SK-N-MC (cell line): ENCODE data around the gene CADPS.

Experiments
- DNase-seq: peaks from one replicate; pipeline ENCODE4 v3.0.0-alpha.2; 2011; ENCODE audit warnings: low read depth, low spot score
- H3K27ac ChIP-seq: fragments of 200-600 bp; sonication (generic); 2 replicates; pipeline ENCODE4 v1.5.1; 2016; ENCODE audit warnings: mixed run types
- H3K36me3 ChIP-seq: fragments of 200-600 bp; sonication (generic); 2 replicates; pipeline ENCODE4 v1.6.1; 2017; ENCODE audit warnings: antibody characterized with exemption, low read length, mixed read lengths; ENCODE audit not compliant: insufficient read depth
- H3K4me3 ChIP-seq: fragments of 200-600 bp; sonication (generic); 2 replicates; pipeline ENCODE4 v1.5.1; 2016
- H3K9ac ChIP-seq: fragments of 200-600 bp; sonication (generic); 2 replicates; pipeline ENCODE4 v1.8.0; 2017; ENCODE audit warnings: mixed run types, mixed read lengths; ENCODE audit not compliant: insufficient read length
- H3K9me3 ChIP-seq: fragments of 200-600 bp; sonication (generic); 2 replicates; pipeline ENCODE4 v1.6.1; 2017; ENCODE audit warnings: low read depth, mild to moderate bottlenecking, antibody characterized with exemption, low read length, moderate library complexity, mixed read lengths
- EZH2 ChIP-seq: fragments of 200-600 bp; sonication (generic); IDR thresholded peaks from one replicate; pipeline ENCODE4 v1.6.1; 2017; ENCODE audit warnings: antibody characterized with exemption
- FOXP2 ChIP-seq: optimal IDR thresholded peaks from 2 replicates; pipeline ENCODE3; 2011; ENCODE audit warnings: mild to moderate bottlenecking, moderate library complexity; ENCODE audit not compliant: insufficient read depth; ENCODE audit errors: extremely low read length, control extremely low read depth
- POLR2AphosphoS5 ChIP-seq: IDR thresholded peaks from 2 replicates; pipeline ENCODE4 v1.6.1; 2012; ENCODE audit warnings: mild to moderate bottlenecking, low read depth, low read length, borderline replicate concordance

The CADPS gene

GRCh38 chr3:62531493-62531892 is 343.7 kb downstream of the CADPS start:
- DNase-seq: no peak
- Histone ChIP-seq H3K27ac (no peak overlapping the region), H3K36me3 (no peaks in the 10 kb centered on the region), H3K9ac (no peak overlapping the region), H3K9me3 (no peaks in the 10 kb centered on the region), H3K4me3 (no peak overlapping the region)
- TF ChIP-seq POLR2AphosphoS5 (no peak), FOXP2 (no peak), EZH2 (no peak)

GRCh38 chr3:62529230-62529629 is 346.0 kb downstream of the CADPS start:
- DNase-seq: no peak
- H3K27ac ChIP-seq: no peak overlapping the region

GRCh38 chr3:62527474-62527873 is 347.7 kb downstream of the CADPS start:
- H3K9ac ChIP-seq: no peak overlapping the region

More at GRCh38 chr3:62529230-62529629, 346.0 kb downstream of the CADPS start:
- Histone ChIP-seq H3K4me3 (no peak overlapping the region), H3K9me3 (no peaks in the 10 kb centered on the region), H3K36me3 (no peaks in the 10 kb centered on the region), H3K9ac (no peak overlapping the region)
- TF ChIP-seq FOXP2: no peak
- TF ChIP-seq EZH2: no peak
- no peak for TF ChIP-seq POLR2AphosphoS5

GRCh38 chr3:62525281-62525680 is 349.9 kb downstream of the CADPS start:
- DNase-seq: no peak
- Histone ChIP-seq H3K4me3 (no peak overlapping the region), H3K9me3 (no peaks in the 10 kb centered on the region), H3K9ac (no peak overlapping the region), H3K36me3 (no peaks in the 10 kb centered on the region), H3K27ac (no peak overlapping the region)
- TF ChIP-seq EZH2 (no peak), POLR2AphosphoS5 (no peak), FOXP2 (no peak)

More at GRCh38 chr3:62527474-62527873, 347.7 kb downstream of the CADPS start:
- H3K9me3 ChIP-seq: no peaks in the 10 kb centered on the region
- TF ChIP-seq POLR2AphosphoS5 (no peak), FOXP2 (no peak), EZH2 (no peak)
- no peak for DNase-seq
- H3K36me3 ChIP-seq: no peaks in the 10 kb centered on the region
- H3K4me3 ChIP-seq: no peak overlapping the region
- no peak overlapping the region for H3K27ac ChIP-seq

- no peak overlapping the region for H3K27ac ChIP-seq
- TF ChIP-seq FOXP2 (no peak), EZH2 (no peak)
- no peak overlapping the region for H3K9ac ChIP-seq
- DNase-seq: no peak
- no peak overlapping the region for H3K4me3 ChIP-seq
- no peaks in the 10 kb centered on the region for H3K36me3 ChIP-seq
- no peaks in the 10 kb centered on the region for H3K9me3 ChIP-seq
These were observed 351.5 kb downstream of the CADPS start for GRCh38 chr3:62523672-62524071.

- DNase-seq: no peak
- no peaks in the 10 kb centered on the region for H3K9me3 ChIP-seq
- no peak overlapping the region for H3K4me3 ChIP-seq
- TF ChIP-seq POLR2AphosphoS5 (no peak), EZH2 (no peak), FOXP2 (no peak)
- H3K36me3 ChIP-seq: no peaks in the 10 kb centered on the region
- H3K9ac ChIP-seq: no peak overlapping the region
- H3K27ac ChIP-seq: no peak overlapping the region
These were observed 353.6 kb downstream of the CADPS start for GRCh38 chr3:62521464-62522105.

GRCh38 chr3:62503516-62503915 is 371.7 kb downstream of the CADPS start:
- Histone ChIP-seq H3K9ac (no peak overlapping the region), H3K4me3 (no peak overlapping the region), H3K9me3 (no peaks in the 10 kb centered on the region), H3K27ac (no peak overlapping the region), H3K36me3 (no peaks in the 10 kb centered on the region)
- no peak for TF ChIP-seq POLR2AphosphoS5
- TF ChIP-seq FOXP2: no peak
- TF ChIP-seq EZH2: no peak
- DNase-seq: no peak

- Histone ChIP-seq H3K9me3 (no peaks in the 10 kb centered on the region), H3K27ac (no peak overlapping the region), H3K9ac (no peak overlapping the region), H3K4me3 (no peak overlapping the region), H3K36me3 (no peaks in the 10 kb centered on the region)
- no peak for DNase-seq
- no peak for TF ChIP-seq FOXP2
- no peak for TF ChIP-seq EZH2
- no peak for TF ChIP-seq POLR2AphosphoS5
These were observed 372.6 kb downstream of the CADPS start for GRCh38 chr3:62502315-62503300.

GRCh38 chr3:62501289-62501668 is 373.9 kb downstream of the CADPS start:
- DNase-seq: no peak
- no peak overlapping the region for H3K9ac ChIP-seq
- no peak for TF ChIP-seq FOXP2
- TF ChIP-seq EZH2: no peak
- TF ChIP-seq POLR2AphosphoS5: no peak
- H3K4me3 ChIP-seq: no peak overlapping the region
- H3K36me3 ChIP-seq: no peaks in the 10 kb centered on the region
- no peaks in the 10 kb centered on the region for H3K9me3 ChIP-seq
- H3K27ac ChIP-seq: no peak overlapping the region
